Uterus (tissue), 4 donors: Measurements from ENCODE around the gene PRIMA1. TPM values are rescaled to one million over a fixed set of nuclear protein-coding genes. Genes with fewer than 3 reads are reported as not detected.

Experiments
- DNase-seq, 2 donors: peaks; one replicate each; pipeline ENCODE4 v3.0.0-alpha.2; 2019 to 2020
- H3K27ac ChIP-seq, 2 donors: fragments of 200-600 bp; sonication (generic); 1 replicate in 1 of 2; 2 replicates in 1 of 2; pipeline ENCODE4 v1.5.1; 2016 to 2018
- H3K27me3 ChIP-seq, 2 donors: fragments of 200-600 bp; sonication (generic); one replicate each; pipeline ENCODE4 v1.5.1; 2018 to 2019; ENCODE audit warnings: control low read depth in 1 of 2
- H3K36me3 ChIP-seq, 2 donors: fragments of 200-600 bp; sonication (generic); one replicate each; pipeline ENCODE4 v1.5.1; 2019; ENCODE audit warnings: control low read depth in 1 of 2
- H3K4me1 ChIP-seq, 2 donors: fragments of 200-600 bp; sonication (generic); one replicate each; pipeline ENCODE4 v1.5.1; 2018 to 2019; ENCODE audit warnings: control low read depth in 1 of 2
- H3K4me3 ChIP-seq, 2 donors: fragments of 200-600 bp; sonication (generic); 1 replicate in 1 of 2; 2 replicates in 1 of 2; pipeline ENCODE4 v1.5.1; 2018 to 2019; ENCODE audit warnings: mild to moderate bottlenecking in 1 of 2
- H3K9me3 ChIP-seq, 2 donors: fragments of 200-600 bp; sonication (generic); one replicate each; pipeline ENCODE4 v1.5.1; 2019; ENCODE audit warnings: control low read depth in 1 of 2
- CTCF ChIP-seq, 4 experiments: fragments of 200-600 bp in 2 of 4; fragments of 450-650 bp in 2 of 4; sonication (generic) in 2 of 4; IDR thresholded peaks; one replicate each; pipeline ENCODE4 v1.5.1; 2016 to 2019; ENCODE audit warnings: antibody characterized with exemption in 4 of 4, mild to moderate bottlenecking in 2 of 4, moderate library complexity in 1 of 4
- POLR2A ChIP-seq, 2 donors: fragments of 450-650 bp; IDR thresholded peaks; one replicate each; pipeline ENCODE4 v1.6.1; 2016; ENCODE audit warnings: antibody characterized with exemption in 2 of 2, mild to moderate bottlenecking in 1 of 2, moderate library complexity in 1 of 2
- intact Hi-C: fragments of 100-400 bp; cut with DNase I; formaldehyde crosslinking; loops from one replicate; pipeline ENCODE4 v1.15.1; 2023; ENCODE audit warnings: low total_unique reads
- total RNA-seq, 4 donors: library from RNA; depleted of rRNA in 3 of 4; stranded (reverse); fragments of >200 nt in 3 of 4; gene quantifications; one replicate each; pipeline versions ENCODE4 v1.1.0 to v1.2.4, GENCODE V29; 2014 to 2023
- donor health status: DM: yes; HTN: yes; CAD: no.

Gene PRIMA1
- total RNA-seq, 4 donors from 2014 or later, result 0.48 to 24.5 (median 3.8) TPM

- H3K9me3 ChIP-seq, result no peaks in the 10 kb centered on the region
- no peak for TF ChIP-seq POLR2A (IDR thresholded peaks at IDR 0.05)
- no peak for TF ChIP-seq CTCF (IDR thresholded peaks at IDR 0.05)
- intact Hi-C loops, result no loop called here
- DNase-seq, result no peak
- H3K4me3 ChIP-seq, result no peak overlapping the region
- H3K36me3 ChIP-seq, result no peaks in the 10 kb centered on the region
- no peak overlapping the region for H3K27ac ChIP-seq
- no peaks in the 10 kb centered on the region for H3K4me1 ChIP-seq
- H3K27me3 ChIP-seq, result no peaks in the 10 kb centered on the region
Observed at GRCh38 chr14:93690146-93690545, 98.1 kb downstream of the PRIMA1 start.

GRCh38 chr14:93688820-93689219, 99.5 kb downstream of the PRIMA1 start:
- H3K4me3 ChIP-seq, result no peak overlapping the region
- TF ChIP-seq CTCF (IDR thresholded peaks at IDR 0.05) (no peak), POLR2A (IDR thresholded peaks at IDR 0.05) (no peak)

GRCh38 chr14:93688239-93688666, 100.0 kb downstream of the PRIMA1 start:
- DNase-seq, result no peak
- Histone ChIP-seq H3K4me1 (no peaks in the 10 kb centered on the region), H3K4me3 (no peak overlapping the region), H3K27me3 (no peaks in the 10 kb centered on the region), H3K9me3 (no peaks in the 10 kb centered on the region), H3K27ac (no peak overlapping the region), H3K36me3 (no peaks in the 10 kb centered on the region)
- intact Hi-C loops, result no loop called here
- TF ChIP-seq CTCF (IDR thresholded peaks at IDR 0.05) (no peak), POLR2A (IDR thresholded peaks at IDR 0.05) (no peak)

More at GRCh38 chr14:93688820-93689219, 99.5 kb downstream of the PRIMA1 start:
- DNase-seq, result no peak
- Histone ChIP-seq H3K4me1 (no peaks in the 10 kb centered on the region), H3K27ac (no peak overlapping the region), H3K9me3 (no peaks in the 10 kb centered on the region), H3K27me3 (no peaks in the 10 kb centered on the region), H3K36me3 (no peaks in the 10 kb centered on the region)
- intact Hi-C loops, result no loop called here

DNA sequence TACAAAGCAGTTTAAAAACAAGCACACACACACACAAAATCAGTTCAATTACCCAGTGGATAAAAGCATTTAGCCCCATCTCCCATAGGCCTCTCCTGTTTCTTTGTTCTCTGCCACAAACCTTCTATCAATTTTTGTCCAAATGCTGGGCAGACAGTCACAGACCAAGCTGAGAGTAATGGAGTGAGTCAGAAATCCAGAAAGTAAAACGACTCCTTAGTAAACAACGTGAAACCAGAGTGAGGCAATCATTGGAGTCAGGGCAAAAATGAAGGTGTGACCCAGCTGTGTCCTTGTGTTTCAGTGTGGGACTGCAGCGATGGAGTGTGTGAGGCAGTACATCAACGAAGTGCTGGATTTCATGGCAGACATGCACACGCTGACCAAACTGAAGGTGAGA, 102.0 kb downstream of the PRIMA1 start:
- DNase-seq, result no peak
- Histone ChIP-seq H3K9me3 (no peaks in the 10 kb centered on the region), H3K4me3 (no peak overlapping the region), H3K27ac (no peak overlapping the region), H3K4me1 (no peaks in the 10 kb centered on the region), H3K27me3 (no peaks in the 10 kb centered on the region), H3K36me3 (no peaks in the 10 kb centered on the region)
- intact Hi-C loops, result no loop called here
- no peak for TF ChIP-seq POLR2A (IDR thresholded peaks at IDR 0.05)
- TF ChIP-seq CTCF (IDR thresholded peaks at IDR 0.05), result no peak

- intact Hi-C loops, result no loop called here
- Histone ChIP-seq H3K27me3 (no peaks in the 10 kb centered on the region), H3K27ac (no peak overlapping the region), H3K4me3 (no peak overlapping the region), H3K4me1 (no peaks in the 10 kb centered on the region), H3K36me3 (no peaks in the 10 kb centered on the region), H3K9me3 (no peaks in the 10 kb centered on the region)
- TF ChIP-seq CTCF (IDR thresholded peaks at IDR 0.05) (no peak), POLR2A (IDR thresholded peaks at IDR 0.05) (no peak)
- DNase-seq, result no peak
Observed at GRCh38 chr14:93685121-93685895, 103.0 kb downstream of the PRIMA1 start.
